ENCODE data around the gene ATF5. TPM values are rescaled to one million over a fixed set of nuclear protein-coding genes. Genes with fewer than 3 reads are reported as not detected.
A peak's percentile ranks its signal among the peaks of the same experiment; 100 is the strongest.

Gene ATF5
- total and polyA plus RNA-seq, 2 experiments from 2014 or later: 4.8 to 6.8 TPM

GRCh38 chr19:49908480-49909420 lies 20.3 kb upstream of the ATF5 start:
- Histone ChIP-seq H3K27me3 (no peaks in the 10 kb centered on the region), H3K27ac (no peak overlapping the region), H3K4me3 (no peak overlapping the region), H3K9me3 (ENCODE audit: low read depth) (no peaks in the 10 kb centered on the region), H3K4me1 (ENCODE audit: low read depth) (no peaks in the 10 kb centered on the region), H3K36me3 (peaks cover 15% of the 10 kb centered on the region)
- DNase-seq (ENCODE audit: low read depth in 1 of 2, low spot score in 1 of 2): no peak
- no peak for TF ChIP-seq CTCF (IDR thresholded peaks at IDR 0.05; ENCODE audit: low read depth, low read length)

DNA sequence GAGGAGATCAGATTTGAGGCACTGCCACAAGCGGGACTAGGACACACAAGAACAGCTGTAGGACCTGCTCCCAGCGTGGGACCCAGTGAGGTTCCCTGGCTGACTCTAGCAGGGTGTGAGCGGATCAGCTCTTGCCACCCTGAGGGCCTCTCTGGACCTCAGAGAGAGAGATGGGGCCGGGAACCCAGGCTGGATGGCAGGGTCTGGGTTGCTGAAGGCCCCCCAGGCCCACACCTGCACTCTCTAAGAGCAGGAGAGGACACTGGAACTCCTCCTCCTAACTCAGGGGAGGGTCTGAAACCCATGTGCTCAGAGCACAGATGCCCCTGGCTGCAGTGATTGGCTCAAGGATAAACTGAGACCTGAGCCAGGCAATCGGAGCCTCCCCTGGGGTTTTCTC lies 18.8 kb upstream of the ATF5 start:
- no peak for TF ChIP-seq CTCF (IDR thresholded peaks at IDR 0.05; ENCODE audit: low read depth, low read length)
- no peak for DNase-seq (ENCODE audit: low read depth in 1 of 2, low spot score in 1 of 2)
- Histone ChIP-seq H3K9me3 (ENCODE audit: low read depth) (no peaks in the 10 kb centered on the region), H3K27ac (no peak overlapping the region), H3K4me3 (no peak overlapping the region), H3K36me3 (peaks cover 15% of the 10 kb centered on the region), H3K4me1 (ENCODE audit: low read depth) (no peaks in the 10 kb centered on the region), H3K27me3 (no peaks in the 10 kb centered on the region)

DNA sequence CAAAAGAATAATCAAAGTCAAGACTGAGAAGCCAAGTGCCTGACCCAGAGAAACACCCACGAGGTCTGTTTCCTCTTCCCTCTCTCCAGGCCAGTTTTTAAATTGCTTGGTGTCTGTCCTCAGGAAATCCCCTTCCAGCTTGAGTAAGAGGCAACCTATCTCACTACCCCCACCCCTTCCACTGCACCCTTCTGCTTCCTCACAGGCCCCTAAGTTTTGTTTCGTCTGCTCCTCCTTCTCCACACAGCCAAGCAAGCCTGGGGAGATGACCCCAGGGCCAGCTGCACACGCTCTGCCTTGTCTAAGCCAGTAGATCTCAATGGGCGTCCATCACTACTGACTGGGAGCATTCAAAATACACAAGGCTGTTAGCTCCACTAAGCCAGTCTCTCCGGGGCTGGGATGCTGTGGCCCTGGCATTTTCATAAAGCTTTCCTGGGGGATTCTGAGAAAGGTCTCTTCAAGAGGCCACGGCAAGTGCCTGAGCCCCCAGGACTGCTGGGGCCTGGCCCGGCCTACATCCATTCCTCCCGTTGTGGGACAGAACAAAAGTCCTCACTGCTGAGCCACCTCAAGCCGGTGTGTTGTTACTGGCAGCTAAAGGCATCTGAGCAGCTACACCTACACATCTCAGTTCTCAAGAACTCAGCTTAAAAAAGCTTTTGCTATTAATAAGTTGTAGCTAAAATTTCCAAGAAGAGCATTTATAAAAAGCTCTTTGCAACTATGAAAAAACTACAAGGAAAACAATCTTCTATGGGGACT lies 17.4 kb upstream of the ATF5 start:
- Histone ChIP-seq H3K4me3 (no peak overlapping the region), H3K9me3 (ENCODE audit: low read depth) (no peaks in the 10 kb centered on the region), H3K27ac (no peak overlapping the region), H3K36me3 (peaks cover 15% of the 10 kb centered on the region), H3K4me1 (ENCODE audit: low read depth) (no peaks in the 10 kb centered on the region), H3K27me3 (no peaks in the 10 kb centered on the region)
- peak in 1 of 2 donors; percentile 16 for DNase-seq (ENCODE audit: low read depth in 1 of 2, low spot score in 1 of 2)
- TF ChIP-seq CTCF (IDR thresholded peaks at IDR 0.05; ENCODE audit: low read depth, low read length): no peak

DNA sequence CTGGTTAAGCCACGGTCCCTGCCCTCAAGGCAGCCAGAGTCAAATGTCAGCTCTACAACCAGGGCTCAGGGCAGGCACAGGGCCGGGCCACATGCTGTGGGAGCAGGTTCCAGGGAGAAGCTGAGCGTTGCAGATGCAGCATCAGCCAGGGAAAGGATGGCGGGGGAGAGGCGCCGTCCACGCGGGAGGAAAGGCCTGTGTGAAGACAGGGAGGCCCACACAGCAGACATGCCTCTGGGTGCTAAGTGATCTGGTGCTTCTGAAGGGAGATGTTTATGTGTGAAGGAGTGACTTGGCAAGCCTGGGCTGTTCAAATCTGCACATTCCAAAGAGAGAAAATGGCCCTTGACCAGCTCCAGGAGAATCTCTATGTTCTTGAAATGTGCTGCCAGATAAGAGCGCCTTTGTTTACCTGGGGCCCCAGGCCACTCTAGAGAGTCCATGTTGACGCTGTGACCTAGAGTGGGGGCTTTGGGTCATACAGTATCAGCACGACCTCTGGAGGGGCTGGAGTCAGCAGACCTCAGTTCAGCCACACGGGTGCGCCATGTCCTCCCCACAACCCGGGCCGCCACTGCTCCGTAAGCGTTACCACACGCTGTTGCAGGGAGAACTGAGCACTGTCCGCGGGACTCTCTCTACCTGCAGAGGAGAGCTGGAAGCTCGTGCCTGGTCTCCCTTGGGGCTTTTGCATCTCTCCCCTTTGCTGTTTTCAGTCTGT lies 15.9 kb upstream of the ATF5 start:
- H3K4me1 ChIP-seq (ENCODE audit: low read depth): no peaks in the 10 kb centered on the region
- H3K27me3 ChIP-seq: no peaks in the 10 kb centered on the region
- H3K36me3 ChIP-seq: peaks cover 9% of the 10 kb centered on the region
- H3K9me3 ChIP-seq (ENCODE audit: low read depth): no peaks in the 10 kb centered on the region
- DNase-seq (ENCODE audit: low read depth in 1 of 2, low spot score in 1 of 2): no peak
- H3K27ac ChIP-seq: peak overlapping the region; percentile 78
- no peak overlapping the region for H3K4me3 ChIP-seq
- TF ChIP-seq CTCF (IDR thresholded peaks at IDR 0.05; ENCODE audit: low read depth, low read length): no peak

- Histone ChIP-seq H3K27me3 (no peaks in the 10 kb centered on the region), H3K9me3 (ENCODE audit: low read depth) (no peaks in the 10 kb centered on the region), H3K4me1 (ENCODE audit: low read depth) (no peaks in the 10 kb centered on the region), H3K4me3 (no peak overlapping the region), H3K27ac (peak overlapping the region; percentile 78), H3K36me3 (peaks cover 8% of the 10 kb centered on the region)
- no peak for DNase-seq (ENCODE audit: low read depth in 1 of 2, low spot score in 1 of 2)
- TF ChIP-seq CTCF (IDR thresholded peaks at IDR 0.05; ENCODE audit: low read depth, low read length): no peak
These were observed 15.3 kb upstream of the ATF5 start for GRCh38 chr19:49913720-49914119.

All from cardiac muscle cell (in vitro differentiated cells and primary cell).